ENCODE measurements around the gene CNST. TPM values are rescaled to one million over a fixed set of nuclear protein-coding genes. Genes with fewer than 3 reads are reported as not detected.

CNST gene
- total RNA-seq, 1 experiment from 2014 or later: 19.8 TPM

GRCh38 chr1:246680696-246681130 lies 114.5 kb downstream of the CNST start:
- H3K4me3 Mint-ChIP-seq: no peak overlapping the region
- Histone ChIP-seq H4K5ac (ENCODE audit: insufficient read length, low read depth, low read length) (no peak overlapping the region), H3K4me2 (ENCODE audit: insufficient read depth, insufficient read length, low read length) (no peak overlapping the region), H3K27me3 (ENCODE audit: insufficient read depth, low read length) (no peaks in the 10 kb centered on the region), H3K27ac (ENCODE audit: insufficient read length, low read depth, low read length) (no peak overlapping the region), H3K23me2 (ENCODE audit: insufficient read length, low read depth, low read length, poor library complexity, severe bottlenecking) (no peaks in the 10 kb centered on the region), H2BK12ac (ENCODE audit: insufficient read length, low read depth, low read length) (no peak overlapping the region), H4K8ac (replicated peaks; ENCODE audit: insufficient read length, low read depth, low read length) (no peak overlapping the region), H3K9me3 (ENCODE audit: control insufficient read depth, low read depth, low read length) (no peaks in the 10 kb centered on the region), H3K4ac (ENCODE audit: low read depth, low read length) (no peak overlapping the region), H3K79me2 (ENCODE audit: insufficient read depth, low read length) (no peaks in the 10 kb centered on the region), H4K91ac (ENCODE audit: insufficient read length, low read depth, low read length) (no peak overlapping the region), H3K9ac (ENCODE audit: extremely low read depth, insufficient read length, low read length) (no peak overlapping the region), H2AFZ (ENCODE audit: low read length) (no peak overlapping the region), H3K4me1 (ENCODE audit: insufficient read depth, low read length) (no peaks in the 10 kb centered on the region), H3K56ac (ENCODE audit: insufficient read length, low read depth, low read length) (no peak overlapping the region), H2BK20ac (ENCODE audit: low read depth, low read length, poor library complexity, severe bottlenecking) (no peak overlapping the region), H3K18ac (ENCODE audit: insufficient read length, low read depth, low read length) (no peak overlapping the region), H2BK5ac (ENCODE audit: insufficient read length, low read length) (no peak overlapping the region), H2AK5ac (ENCODE audit: insufficient read length, low read length) (no peak overlapping the region), H3T11ph (ENCODE audit: low read length) (no peak overlapping the region), H4K20me1 (ENCODE audit: control insufficient read depth, insufficient read depth, insufficient read length) (no peaks in the 10 kb centered on the region), H3K79me1 (ENCODE audit: insufficient read depth, low read depth, low read length, poor library complexity, severe bottlenecking) (no peaks in the 10 kb centered on the region), H3K23ac (ENCODE audit: insufficient read length, low read depth, low read length) (no peak overlapping the region), H2BK15ac (ENCODE audit: low read depth, low read length) (no peak overlapping the region), H3K14ac (ENCODE audit: insufficient read depth, low read length) (no peak overlapping the region), H2BK120ac (ENCODE audit: low read depth, low read length, poor library complexity, severe bottlenecking) (no peak overlapping the region)
- no CpG with 5 or more reads among the region's 10 CpGs for WGBS (ENCODE audit: extremely low coverage, insufficient read length, low lambda C conversion rate)
- no peaks in the 10 kb centered on the region for H3K9me3 Mint-ChIP-seq
- TF ChIP-seq CTCF (conservative IDR thresholded peaks at IDR 0.05): no peak
- peaks cover 1% of the 10 kb centered on the region; the same call in 1 of the 2 replicates for H3K27me3 Mint-ChIP-seq (ENCODE audit: low read depth)
- DNase-seq: no peak
- H3K36me3 Mint-ChIP-seq (ENCODE audit: insufficient read depth in 1 of 3, low read depth in 3 of 3): no peaks in the 10 kb centered on the region
- no peaks in the 10 kb centered on the region for H3K4me1 Mint-ChIP-seq
- no peak overlapping the region for H3K27ac Mint-ChIP-seq
